Loucy (cell line): ENCODE measurements around the gene TMEM132D.

Experiments used
- CTCF ChIP-seq: fragments of 200-600 bp; sonication (generic); conservative IDR thresholded peaks from 2 replicates; pipeline ENCODE4 v1.5.1; 2014; ENCODE audit warnings: mild to moderate bottlenecking, antibody characterized with exemption, low read length
- EZH2phosphoT487 ChIP-seq: fragments of 200-600 bp; IDR thresholded peaks from 2 replicates; pipeline ENCODE4 v1.6.1; 2018; ENCODE audit warnings: antibody characterized with exemption, mild to moderate bottlenecking, moderate library complexity, borderline replicate concordance

GRCh38 chr12:129750421-129750820 is 153.4 kb downstream of the TMEM132D start:
- TF ChIP-seq CTCF (no peak), EZH2phosphoT487 (no peak)
